Thoracic aorta (tissue), 2 donors: Measurements from ENCODE around the gene ASIP. TPM values are rescaled to one million over a fixed set of nuclear protein-coding genes. Genes with fewer than 3 reads are reported as not detected.
A peak's percentile ranks its signal among the peaks of the same experiment; 100 is the strongest.

ENCODE experiments used
- ATAC-seq: fragments of 150-250 bp; one replicate; pipeline ENCODE4 v1.8.0; 2017; ENCODE audit warnings: low read depth; ENCODE audit not compliant: insufficient number of reproducible peaks, low FRiP score
- DNase-seq: peaks from one replicate; pipeline ENCODE4 v3.0.0-alpha.2; 2020; ENCODE audit warnings: low spot score
- H3K27ac ChIP-seq, 2 donors: fragments of 200-600 bp; sonication (generic); 1 replicate in 1 of 2; 2 replicates in 1 of 2; pipeline ENCODE4 v1.5.1; 2016; ENCODE audit warnings: mild to moderate bottlenecking in 2 of 2, moderate library complexity in 2 of 2
- H3K27me3 ChIP-seq: fragments of 200-600 bp; sonication (generic); replicated peaks from 2 replicates; pipeline ENCODE4 v1.6.0; 2016; ENCODE audit warnings: mild to moderate bottlenecking; ENCODE audit not compliant: insufficient read depth
- H3K36me3 ChIP-seq: fragments of 200-600 bp; sonication (generic); one replicate; pipeline ENCODE4 v1.5.1; 2016
- H3K4me1 ChIP-seq, 2 donors: fragments of 200-600 bp; sonication (generic); 1 replicate in 1 of 2; 2 replicates in 1 of 2; pipeline versions ENCODE4 v1.5.1 to v1.6.0; 2016; ENCODE audit warnings: low read depth in 2 of 2, mild to moderate bottlenecking in 1 of 2; ENCODE audit not compliant: control insufficient read depth in 1 of 2
- H3K4me3 ChIP-seq: fragments of 200-600 bp; sonication (generic); 2 replicates; pipeline ENCODE4 v1.5.1; 2016; ENCODE audit warnings: mild to moderate bottlenecking
- H3K9me3 ChIP-seq: fragments of 200-600 bp; sonication (generic); 2 replicates; pipeline ENCODE4 v1.5.1; 2016
- CTCF ChIP-seq: fragments of 200-600 bp; sonication (generic); IDR thresholded peaks from one replicate; pipeline ENCODE4 v1.5.1; 2019; ENCODE audit warnings: antibody characterized with exemption
- total RNA-seq, 2 donors: library from RNA; depleted of rRNA; stranded (reverse); fragments of >200 nt; gene quantifications; one replicate each; pipeline versions ENCODE4 v1.1.0 to v1.2.3, GENCODE V29; 2016

The ASIP gene
- total RNA-seq, 2 donors from 2014 or later = not detected

GRCh38 chr20:34264141-34264540 is 22.9 kb downstream of the ASIP start:
- no peak overlapping the region for H3K27ac ChIP-seq

GRCh38 chr20:34268145-34268544 is 26.9 kb downstream of the ASIP start:
- no peak for DNase-seq
- H3K36me3 ChIP-seq = no peaks in the 10 kb centered on the region
- H3K4me1 ChIP-seq = peaks cover 9 to 10% of the 10 kb centered on the region in 2 donors
- H3K27ac ChIP-seq = no peak overlapping the region
- H3K9me3 ChIP-seq = no peaks in the 10 kb centered on the region
- no peak for TF ChIP-seq CTCF
- H3K27me3 ChIP-seq = no peaks in the 10 kb centered on the region
- ATAC-seq = no peak
- no peak overlapping the region for H3K4me3 ChIP-seq

More at GRCh38 chr20:34264141-34264540, 22.9 kb downstream of the ASIP start:
- no peak for TF ChIP-seq CTCF
- Histone ChIP-seq H3K9me3 (no peaks in the 10 kb centered on the region), H3K36me3 (no peaks in the 10 kb centered on the region), H3K27me3 (no peaks in the 10 kb centered on the region), H3K4me3 (no peak overlapping the region), H3K4me1 (peaks cover 5 to 6% of the 10 kb centered on the region in 2 donors)
- no peak for ATAC-seq
- DNase-seq = no peak

- H3K4me1 ChIP-seq = peaks cover 9 to 10% of the 10 kb centered on the region in 2 donors
- no peaks in the 10 kb centered on the region for H3K27me3 ChIP-seq
- TF ChIP-seq CTCF = no peak
- no peaks in the 10 kb centered on the region for H3K36me3 ChIP-seq
- H3K4me3 ChIP-seq = peak overlapping the region; percentile 74
- no peak overlapping the region for H3K27ac ChIP-seq
- ATAC-seq (no peak), DNase-seq (no peak)
- no peaks in the 10 kb centered on the region for H3K9me3 ChIP-seq
These were observed 27.8 kb downstream of the ASIP start for GRCh38 chr20:34268851-34269636.

- H3K9me3 ChIP-seq = no peaks in the 10 kb centered on the region
- no peaks in the 10 kb centered on the region for H3K27me3 ChIP-seq
- H3K4me3 ChIP-seq = no peak overlapping the region
- no peak for TF ChIP-seq CTCF
- peaks cover 9 to 10% of the 10 kb centered on the region in 2 donors for H3K4me1 ChIP-seq
- ATAC-seq (no peak), DNase-seq (no peak)
- H3K36me3 ChIP-seq = no peaks in the 10 kb centered on the region
- no peak overlapping the region for H3K27ac ChIP-seq
These were observed 28.9 kb downstream of the ASIP start for GRCh38 chr20:34269996-34270627.

- Histone ChIP-seq H3K9me3 (no peaks in the 10 kb centered on the region), H3K4me1 (peaks cover 9 to 10% of the 10 kb centered on the region in 2 donors), H3K27ac (no peak overlapping the region), H3K4me3 (no peak overlapping the region), H3K27me3 (no peaks in the 10 kb centered on the region), H3K36me3 (no peaks in the 10 kb centered on the region)
- ATAC-seq (no peak), DNase-seq (no peak)
- no peak for TF ChIP-seq CTCF
These were observed 30.7 kb downstream of the ASIP start for GRCh38 chr20:34271956-34272355.
